ENCODE results near the gene ADSL.

ADSL gene

GRCh38 chr22:40418366-40419201 is 72.3 kb downstream of the ADSL start:
- no peak overlapping the region for H3K4me3 ChIP-seq (ENCODE audit: low read depth, low read length)
- H3K9me3 ChIP-seq (ENCODE audit: severe bottlenecking): no peaks in the 10 kb centered on the region
- H3K36me3 ChIP-seq: peaks cover 61% of the 10 kb centered on the region
- TF ChIP-seq, protein P1, sequence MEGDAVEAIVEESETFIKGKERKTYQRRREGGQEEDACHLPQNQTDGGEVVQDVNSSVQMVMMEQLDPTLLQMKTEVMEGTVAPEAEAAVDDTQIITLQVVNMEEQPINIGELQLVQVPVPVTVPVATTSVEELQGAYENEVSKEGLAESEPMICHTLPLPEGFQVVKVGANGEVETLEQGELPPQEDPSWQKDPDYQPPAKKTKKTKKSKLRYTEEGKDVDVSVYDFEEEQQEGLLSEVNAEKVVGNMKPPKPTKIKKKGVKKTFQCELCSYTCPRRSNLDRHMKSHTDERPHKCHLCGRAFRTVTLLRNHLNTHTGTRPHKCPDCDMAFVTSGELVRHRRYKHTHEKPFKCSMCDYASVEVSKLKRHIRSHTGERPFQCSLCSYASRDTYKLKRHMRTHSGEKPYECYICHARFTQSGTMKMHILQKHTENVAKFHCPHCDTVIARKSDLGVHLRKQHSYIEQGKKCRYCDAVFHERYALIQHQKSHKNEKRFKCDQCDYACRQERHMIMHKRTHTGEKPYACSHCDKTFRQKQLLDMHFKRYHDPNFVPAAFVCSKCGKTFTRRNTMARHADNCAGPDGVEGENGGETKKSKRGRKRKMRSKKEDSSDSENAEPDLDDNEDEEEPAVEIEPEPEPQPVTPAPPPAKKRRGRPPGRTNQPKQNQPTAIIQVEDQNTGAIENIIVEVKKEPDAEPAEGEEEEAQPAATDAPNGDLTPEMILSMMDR (IDR thresholded peaks at IDR 0.05; ENCODE audit: low read depth, low read length): no peak
- peak; percentile 83 for DNase-seq
- no peaks in the 10 kb centered on the region for H3K27me3 ChIP-seq (ENCODE audit: insufficient read depth, low read depth, severe bottlenecking)
- peak overlapping the region; percentile 55 for H3K27ac ChIP-seq

DNA sequence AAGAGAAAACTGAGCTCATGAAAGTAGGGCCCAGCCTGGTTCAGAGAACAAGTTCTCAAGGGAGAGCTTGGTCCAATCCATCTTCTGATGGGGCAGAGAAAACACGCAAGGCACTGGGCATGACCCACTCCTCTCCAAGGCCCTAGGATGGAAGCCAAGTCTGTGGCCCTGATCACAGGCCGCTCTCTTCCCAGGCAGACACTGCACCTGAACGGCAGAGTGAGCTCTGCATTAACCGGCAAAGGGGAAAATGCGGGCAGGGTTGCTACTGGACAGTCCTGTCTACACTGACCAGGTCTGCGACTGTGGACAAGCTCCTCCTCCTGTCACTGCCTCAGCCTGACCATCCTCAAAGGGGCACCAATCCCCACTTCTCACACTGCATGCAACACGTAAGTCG is 73.4 kb downstream of the ADSL start:
- Histone ChIP-seq H3K27me3 (ENCODE audit: insufficient read depth, low read depth, severe bottlenecking) (no peaks in the 10 kb centered on the region), H3K36me3 (peaks cover 66% of the 10 kb centered on the region), H3K9me3 (ENCODE audit: severe bottlenecking) (no peaks in the 10 kb centered on the region), H3K27ac (no peak overlapping the region), H3K4me3 (ENCODE audit: low read depth, low read length) (no peak overlapping the region)
- TF ChIP-seq, protein P1 (IDR thresholded peaks at IDR 0.05; ENCODE audit: low read depth, low read length): no peak
- no peak for DNase-seq

- Histone ChIP-seq H3K4me3 (ENCODE audit: low read depth, low read length) (no peak overlapping the region), H3K9me3 (ENCODE audit: severe bottlenecking) (no peaks in the 10 kb centered on the region), H3K36me3 (peaks cover 72% of the 10 kb centered on the region), H3K27me3 (ENCODE audit: insufficient read depth, low read depth, severe bottlenecking) (no peaks in the 10 kb centered on the region), H3K27ac (no peak overlapping the region)
- no peak for DNase-seq
- TF ChIP-seq, protein P1 (IDR thresholded peaks at IDR 0.05; ENCODE audit: low read depth, low read length): no peak
Observed at GRCh38 chr22:40420341-40421081, 74.2 kb downstream of the ADSL start.

DNA sequence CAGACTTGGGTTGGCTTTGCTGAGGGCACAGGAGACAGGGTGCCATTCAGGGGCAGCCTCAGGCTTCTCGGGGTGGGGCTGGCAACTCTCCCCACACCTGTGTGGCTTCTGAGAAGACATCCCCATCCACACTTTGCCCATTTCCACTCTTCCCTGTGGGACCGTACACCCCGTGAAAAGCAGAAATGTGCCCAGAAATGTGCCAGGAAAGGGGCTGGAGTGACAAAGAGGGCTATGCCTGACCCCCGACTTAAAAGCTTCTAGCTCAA is 74.7 kb downstream of the ADSL start:
- TF ChIP-seq, protein P1 (IDR thresholded peaks at IDR 0.05; ENCODE audit: low read depth, low read length): no peak
- peaks cover 75% of the 10 kb centered on the region for H3K36me3 ChIP-seq
- no peak overlapping the region for H3K27ac ChIP-seq
- no peaks in the 10 kb centered on the region for H3K27me3 ChIP-seq (ENCODE audit: insufficient read depth, low read depth, severe bottlenecking)
- H3K9me3 ChIP-seq (ENCODE audit: severe bottlenecking): no peaks in the 10 kb centered on the region
- DNase-seq: no peak
- no peak overlapping the region for H3K4me3 ChIP-seq (ENCODE audit: low read depth, low read length)

GRCh38 chr22:40421941-40422340 is 75.6 kb downstream of the ADSL start:
- no peaks in the 10 kb centered on the region for H3K27me3 ChIP-seq (ENCODE audit: insufficient read depth, low read depth, severe bottlenecking)
- H3K4me3 ChIP-seq (ENCODE audit: low read depth, low read length): no peak overlapping the region
- TF ChIP-seq, protein P1 (IDR thresholded peaks at IDR 0.05; ENCODE audit: low read depth, low read length): no peak
- peaks cover 78% of the 10 kb centered on the region for H3K36me3 ChIP-seq
- no peak for DNase-seq
- no peaks in the 10 kb centered on the region for H3K9me3 ChIP-seq (ENCODE audit: severe bottlenecking)
- H3K27ac ChIP-seq: no peak overlapping the region

All from WERI-Rb-1 (cell line).